HG03469 (cell line): ENCODE measurements around the gene GCN1.

ENCODE experiments used
- ATAC-seq: cut with Tn5 transposase; IDR thresholded peaks from one replicate; pipeline ENCODE4 v1.9.1; 2021; ENCODE audit warnings: mild to moderate bottlenecking, moderate library complexity, moderate number of reproducible peaks; ENCODE audit not compliant: unreplicated experiment

The GCN1 gene

DNA sequence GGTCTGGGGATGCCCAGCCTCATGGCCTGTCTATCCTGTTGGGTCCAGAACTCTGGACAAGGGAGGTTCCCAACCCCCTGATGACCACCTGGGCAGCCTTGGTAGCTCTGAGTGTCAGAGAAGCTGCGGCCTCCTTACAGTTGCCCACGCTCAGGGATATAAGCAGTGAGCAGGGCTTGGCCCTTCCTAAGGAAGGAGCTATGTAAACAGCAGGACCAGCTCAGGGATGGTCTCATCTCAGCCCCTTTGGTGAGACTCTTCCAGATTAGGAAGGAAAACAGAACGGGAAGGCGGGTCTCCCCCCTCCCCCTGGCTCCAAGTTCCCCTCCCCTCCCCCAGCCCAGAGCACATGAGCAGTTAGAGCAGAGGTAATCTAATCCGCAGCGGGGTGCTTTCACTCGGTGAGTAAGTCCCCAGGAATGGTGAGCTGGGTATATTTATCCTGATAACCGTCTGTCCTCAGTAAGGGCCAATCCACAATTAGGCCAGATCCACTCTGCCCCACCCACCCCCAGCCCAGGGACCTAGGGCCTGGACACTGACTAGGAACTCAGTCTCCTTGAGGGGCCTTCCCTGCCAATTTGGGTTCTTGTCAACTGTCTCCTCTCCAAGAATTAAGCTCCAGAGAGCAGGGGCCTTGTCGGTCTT is 35.9 kb upstream of the GCN1 start:
- ATAC-seq = no peak

DNA sequence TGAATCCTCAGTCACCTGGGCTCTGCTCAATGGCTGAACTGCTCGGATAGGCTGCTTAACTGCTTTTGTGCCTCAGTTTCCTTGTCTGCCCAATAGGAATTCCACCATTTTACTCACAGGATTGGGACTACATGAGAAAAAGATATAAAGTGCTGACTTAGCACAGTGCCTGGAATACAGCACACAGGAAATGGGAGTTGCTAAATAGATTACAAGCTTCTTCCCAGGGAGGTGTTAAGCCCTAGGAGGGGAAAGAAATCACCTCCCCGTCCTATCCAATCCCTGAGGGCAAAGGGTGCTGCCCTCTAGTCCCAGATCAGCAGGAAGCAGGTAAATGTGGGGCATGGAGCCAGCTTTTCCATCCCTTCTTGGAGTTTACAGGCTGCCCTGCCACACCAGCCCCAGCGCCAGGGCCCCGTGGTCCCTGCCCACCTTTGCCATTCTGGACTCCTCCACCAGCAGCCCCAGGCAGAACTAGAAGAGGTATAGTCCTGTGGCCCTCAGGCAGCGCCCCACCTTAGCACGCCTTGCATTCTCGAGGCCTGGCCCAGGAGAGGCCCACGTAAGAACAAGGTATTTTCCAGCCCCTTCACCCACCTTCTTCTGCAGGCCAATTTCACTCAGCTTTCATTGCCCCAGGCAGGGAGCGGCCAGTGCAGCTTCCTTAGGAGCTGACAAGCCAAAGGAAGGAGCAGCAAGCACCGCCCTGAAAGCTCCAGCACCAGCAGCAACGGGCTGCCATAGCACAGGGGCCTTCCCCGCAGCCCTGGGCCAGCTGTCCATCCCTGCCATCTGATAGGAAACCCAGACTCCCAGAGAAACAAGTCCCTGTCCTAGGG is 35.2 kb upstream of the GCN1 start:
- no peak for ATAC-seq

DNA sequence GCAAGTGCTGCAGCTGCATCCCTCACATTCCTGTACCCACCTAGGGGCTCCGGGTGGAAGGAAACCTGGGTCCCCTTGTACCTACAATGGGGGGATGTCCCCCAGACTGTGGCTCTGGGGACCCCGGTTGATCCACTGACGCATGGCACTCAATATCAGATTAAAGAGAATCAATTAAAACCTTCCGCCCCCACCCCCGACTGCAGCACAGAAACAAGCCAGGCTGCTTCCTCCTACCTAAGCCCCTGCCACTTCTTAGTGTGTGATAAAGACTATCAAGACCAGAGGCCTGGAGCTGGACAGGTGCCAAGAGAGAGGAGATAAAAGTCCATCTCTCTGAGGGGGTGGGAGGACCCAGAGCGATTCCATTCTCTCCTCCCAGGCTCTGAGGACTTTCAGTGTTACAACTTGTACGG is 34.6 kb upstream of the GCN1 start:
- no peak for ATAC-seq

GRCh38 chr12:120228291-120229070 is 34.0 kb upstream of the GCN1 start:
- ATAC-seq = peak; percentile 59

DNA sequence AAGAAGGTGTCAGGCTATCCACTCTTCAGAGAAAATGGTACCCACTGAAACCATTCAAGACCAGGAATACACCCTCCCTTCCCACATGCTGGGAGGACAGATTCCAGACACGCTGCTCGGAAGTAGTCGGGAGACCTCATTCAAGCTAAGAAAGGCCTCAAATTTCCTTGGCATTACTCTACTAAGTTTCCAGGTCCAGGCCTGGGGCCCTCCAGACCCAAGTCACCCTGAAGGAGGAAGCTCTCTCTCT is 33.5 kb upstream of the GCN1 start:
- no peak for ATAC-seq

DNA sequence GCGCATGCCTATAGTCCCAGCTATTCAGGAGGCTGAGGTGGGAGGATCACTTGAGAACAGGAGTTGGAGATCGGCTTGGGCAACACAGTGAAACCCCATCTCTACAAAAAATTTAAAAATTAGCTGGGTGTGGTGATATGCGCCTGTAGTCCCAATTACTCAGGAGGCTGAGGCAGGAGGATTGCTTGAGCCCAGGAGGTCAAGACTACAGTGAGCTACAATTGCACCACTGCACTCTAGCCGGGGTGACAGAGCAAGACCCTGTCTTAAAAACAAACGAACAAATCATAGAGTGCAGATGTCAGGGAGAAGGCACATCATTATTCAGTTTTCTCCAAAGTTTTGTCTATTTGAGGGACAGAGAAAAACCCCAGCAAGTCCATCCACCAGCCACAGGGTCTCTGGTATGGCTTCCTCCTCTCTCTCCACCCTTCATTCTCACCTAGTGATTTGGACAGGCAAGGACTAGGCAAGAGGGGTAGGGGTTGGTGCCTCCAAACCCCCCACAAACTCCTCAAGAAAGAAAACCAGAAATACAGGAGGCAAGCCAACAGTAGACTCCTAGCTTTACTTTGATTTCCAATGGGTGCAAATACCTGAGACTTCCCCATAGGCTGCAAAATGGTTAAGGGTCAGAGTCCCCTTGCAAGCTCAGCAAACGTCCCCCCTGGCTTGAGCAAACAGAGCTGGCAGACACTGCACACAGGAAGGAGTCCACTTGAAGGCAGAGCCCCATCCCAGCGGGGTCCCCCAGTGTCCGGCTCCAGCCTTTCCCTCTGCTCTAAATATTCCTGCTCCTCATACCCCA is 32.9 kb upstream of the GCN1 start:
- ATAC-seq = no peak

GRCh38 chr12:120225852-120226640 is 31.5 kb upstream of the GCN1 start:
- no peak for ATAC-seq

DNA sequence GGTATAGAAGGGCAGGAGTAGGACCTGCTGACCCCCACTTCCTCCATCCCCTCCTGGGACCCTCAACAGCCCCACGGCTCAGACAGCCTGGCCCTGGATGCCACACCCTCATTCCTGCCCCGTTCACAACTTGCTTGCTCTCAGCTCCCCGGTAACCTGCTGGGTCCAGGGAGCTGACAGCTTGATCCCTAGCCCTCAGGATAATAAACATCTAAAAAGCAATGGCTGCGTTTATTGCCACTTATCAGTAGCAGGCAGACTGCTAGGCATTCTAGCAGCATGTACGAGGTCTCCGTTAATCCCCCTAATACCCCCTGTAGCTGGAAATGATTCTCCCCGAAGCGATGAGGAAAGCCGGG is 30.7 kb upstream of the GCN1 start:
- ATAC-seq = no peak

DNA sequence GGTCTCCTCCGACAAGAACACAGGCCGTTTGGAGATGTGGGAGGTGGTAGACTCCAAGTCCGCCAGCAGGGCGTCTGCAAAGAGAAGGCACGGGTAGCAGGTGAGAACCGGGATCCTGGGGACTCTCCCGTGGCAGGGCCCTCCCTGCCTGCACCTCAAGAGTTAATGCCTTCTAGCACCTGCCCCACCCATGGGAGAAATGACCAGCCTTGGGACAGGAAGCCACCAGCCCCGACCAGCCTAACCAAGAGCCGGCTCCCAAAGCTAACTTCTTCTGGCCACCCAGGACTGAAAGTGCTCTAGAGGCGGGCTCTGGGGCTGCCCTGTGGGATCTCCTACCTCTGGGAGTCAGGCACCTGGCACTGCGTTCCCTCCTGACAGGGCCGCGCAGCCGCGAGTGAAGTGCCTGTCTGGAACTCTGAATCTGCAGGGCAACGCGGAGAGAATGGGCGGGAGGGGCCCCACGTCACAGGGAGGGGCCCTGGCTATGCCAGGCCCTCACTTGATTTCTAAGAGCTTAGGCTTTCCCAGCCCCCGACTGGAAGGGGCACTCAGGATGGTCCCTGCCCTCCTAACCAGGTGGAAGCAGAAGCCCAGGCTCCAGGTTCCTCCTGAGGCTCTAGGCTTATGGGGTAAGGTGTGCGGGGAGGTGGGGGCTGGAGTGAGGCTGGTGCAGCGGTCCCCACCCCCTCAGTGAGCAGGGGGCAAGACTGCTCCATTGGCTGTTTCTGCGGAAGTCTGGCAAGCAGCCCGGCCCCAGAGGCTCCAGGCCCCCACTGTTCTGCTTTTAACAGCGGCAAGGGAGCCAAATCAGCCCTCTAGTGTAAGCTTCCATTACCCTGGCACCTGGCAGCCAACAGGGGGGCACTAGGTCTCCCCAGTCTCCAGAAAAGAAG is 30.0 kb upstream of the GCN1 start:
- ATAC-seq = no peak

GRCh38 chr12:120223458-120224303 is 29.2 kb upstream of the GCN1 start:
- ATAC-seq = no peak

DNA sequence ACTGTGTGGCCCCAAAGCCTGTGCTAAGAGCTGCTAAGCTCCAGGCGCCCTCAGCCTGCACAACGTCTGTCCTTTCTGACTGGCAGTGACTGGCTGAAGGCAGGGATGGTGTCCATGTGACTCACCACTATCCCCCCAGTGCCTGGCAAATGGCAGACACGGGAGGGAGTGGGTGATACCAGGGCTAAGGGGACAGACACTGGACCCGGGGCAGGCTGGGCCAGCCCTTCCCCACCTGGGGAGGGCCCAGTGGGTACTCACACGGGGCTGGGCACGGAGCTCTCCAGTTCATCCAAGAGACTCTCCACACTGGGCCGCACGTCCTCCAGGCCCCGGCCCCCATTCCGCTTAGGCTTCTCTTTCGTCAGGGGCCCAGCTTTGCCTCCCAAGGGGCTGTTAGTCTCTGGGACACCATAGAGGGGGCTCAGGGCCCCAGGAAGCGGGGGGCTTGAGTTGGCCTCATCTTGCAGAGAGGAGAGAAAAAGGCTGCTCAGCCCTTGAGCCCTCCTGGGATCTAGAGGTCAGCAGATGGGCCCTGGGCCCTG is 27.8 kb upstream of the GCN1 start:
- no peak for ATAC-seq

GRCh38 chr12:120221576-120221900 is 27.0 kb upstream of the GCN1 start:
- no peak for ATAC-seq

GRCh38 chr12:120220838-120221575 is 26.5 kb upstream of the GCN1 start:
- no peak for ATAC-seq

GRCh38 chr12:120218680-120219606 is 24.4 kb upstream of the GCN1 start:
- ATAC-seq = no peak

GRCh38 chr12:120216742-120217605 is 22.5 kb upstream of the GCN1 start:
- ATAC-seq = no peak
